H9 (cell line): ENCODE results near the gene LMX1B. TPM values are rescaled to one million over a fixed set of nuclear protein-coding genes. Genes with fewer than 3 reads are reported as not detected.

ENCODE experiments used
- DNase-seq: peaks from one replicate; pipeline ENCODE4 v3.0.0-alpha.2; 2017
- H2AFZ ChIP-seq: one replicate; pipeline ENCODE4 v1.6.1; 2013; ENCODE audit warnings: mild to moderate bottlenecking, low read length, control low read depth, moderate library complexity
- H2AK5ac ChIP-seq: 2 replicates; pipeline ENCODE4 v1.6.1; 2013; ENCODE audit warnings: low read length, control low read depth, mixed read lengths; ENCODE audit not compliant: insufficient read length
- H2BK120ac ChIP-seq: one replicate; pipeline ENCODE4 v1.6.1; 2013; ENCODE audit warnings: low read depth, mild to moderate bottlenecking, low read length, control low read depth, inconsistent platforms; ENCODE audit not compliant: poor library complexity, severe bottlenecking
- H2BK12ac ChIP-seq: 2 replicates; pipeline ENCODE4 v1.6.1; 2013; ENCODE audit warnings: low read length, control low read depth, mixed read lengths, low read depth; ENCODE audit not compliant: insufficient read length
- H2BK15ac ChIP-seq: 2 replicates; pipeline ENCODE4 v1.6.1; 2013; ENCODE audit warnings: low read depth, low read length, control low read depth
- H2BK20ac ChIP-seq: one replicate; pipeline ENCODE4 v1.6.1; 2013; ENCODE audit warnings: low read depth, mild to moderate bottlenecking, low read length, control low read depth, inconsistent platforms; ENCODE audit not compliant: poor library complexity, severe bottlenecking
- H2BK5ac ChIP-seq: 2 replicates; pipeline ENCODE4 v1.6.1; 2013; ENCODE audit warnings: low read length, control low read depth, mixed read lengths; ENCODE audit not compliant: insufficient read length
- H3K14ac ChIP-seq: 2 replicates; pipeline ENCODE4 v1.6.1; 2013; ENCODE audit warnings: low read length, control low read depth; ENCODE audit not compliant: insufficient read depth
- H3K18ac ChIP-seq: 2 replicates; pipeline ENCODE4 v1.6.1; 2013; ENCODE audit warnings: low read depth, mild to moderate bottlenecking, mixed read lengths, low read length, control low read depth; ENCODE audit not compliant: insufficient read length
- H3K23ac ChIP-seq: 2 replicates; pipeline ENCODE4 v1.6.1; 2013; ENCODE audit warnings: low read length, control low read depth, mixed read lengths, low read depth; ENCODE audit not compliant: insufficient read length
- H3K23me2 ChIP-seq: 2 replicates; pipeline ENCODE4 v1.6.1; 2013; ENCODE audit warnings: low read depth, mild to moderate bottlenecking, mixed read lengths, low read length, control low read depth; ENCODE audit not compliant: insufficient read length, poor library complexity, severe bottlenecking
- H3K27ac ChIP-seq: 2 replicates; pipeline ENCODE4 v1.5.1; 2013; ENCODE audit warnings: low read length, control low read depth, mixed read lengths, low read depth; ENCODE audit not compliant: insufficient read length
- H3K27me3 ChIP-seq: 2 replicates; pipeline ENCODE4 v1.6.1; 2013; ENCODE audit warnings: low read length, control low read depth, inconsistent platforms; ENCODE audit not compliant: insufficient read depth
- H3K4ac ChIP-seq: 2 replicates; pipeline ENCODE4 v1.6.1; 2013; ENCODE audit warnings: low read depth, mild to moderate bottlenecking, control low read depth, inconsistent platforms, low read length, moderate library complexity
- H3K4me1 ChIP-seq: 2 replicates; pipeline ENCODE4 v1.6.1; 2013; ENCODE audit warnings: low read length, control low read depth, inconsistent platforms; ENCODE audit not compliant: insufficient read depth
- H3K4me2 ChIP-seq: 2 replicates; pipeline ENCODE4 v1.6.1; 2013; ENCODE audit warnings: low read length, control low read depth, mixed read lengths; ENCODE audit not compliant: insufficient read length, insufficient read depth
- H3K56ac ChIP-seq: 2 replicates; pipeline ENCODE4 v1.6.1; 2013; ENCODE audit warnings: low read depth, mild to moderate bottlenecking, mixed read lengths, low read length, control low read depth; ENCODE audit not compliant: insufficient read length
- H3K79me1 ChIP-seq: 2 replicates; pipeline ENCODE4 v1.6.1; 2013; ENCODE audit warnings: low read depth, mild to moderate bottlenecking, moderate library complexity, low read length, control low read depth, inconsistent platforms; ENCODE audit not compliant: insufficient read depth, poor library complexity, severe bottlenecking
- H3K79me2 ChIP-seq: 2 replicates; pipeline ENCODE4 v1.6.1; 2013; ENCODE audit warnings: low read length, control low read depth, inconsistent platforms; ENCODE audit not compliant: insufficient read depth
- H3K9ac ChIP-seq: 2 replicates; pipeline ENCODE4 v1.6.1; 2013; ENCODE audit warnings: low read length, control low read depth, mixed read lengths; ENCODE audit not compliant: insufficient read length; ENCODE audit errors: extremely low read depth
- H3K9me3 ChIP-seq: one replicate; pipeline ENCODE4 v1.6.1; 2013; ENCODE audit warnings: low read depth, low read length, inconsistent platforms; ENCODE audit not compliant: control insufficient read depth
- H3T11ph ChIP-seq: one replicate; pipeline ENCODE4 v1.6.1; 2013; ENCODE audit warnings: mild to moderate bottlenecking, low read length, control low read depth, inconsistent platforms
- H4K20me1 ChIP-seq: one replicate; pipeline ENCODE4 v1.6.1; 2013; ENCODE audit not compliant: control insufficient read depth, insufficient read length, insufficient read depth
- H4K5ac ChIP-seq: 2 replicates; pipeline ENCODE4 v1.6.1; 2013; ENCODE audit warnings: low read depth, mild to moderate bottlenecking, mixed read lengths, low read length, control low read depth; ENCODE audit not compliant: insufficient read length
- H4K8ac ChIP-seq: replicated peaks from 2 replicates; pipeline ENCODE4 v1.6.1; 2013; ENCODE audit warnings: low read length, control low read depth, mixed read lengths, low read depth; ENCODE audit not compliant: insufficient read length
- H4K91ac ChIP-seq: 2 replicates; pipeline ENCODE4 v1.6.1; 2013; ENCODE audit warnings: low read depth, mild to moderate bottlenecking, moderate library complexity, mixed read lengths, low read length, control low read depth; ENCODE audit not compliant: insufficient read length
- H3K27ac Mint-ChIP-seq, 3 experiments: 2 replicates in 2 of 3; 3 replicates in 1 of 3; pipeline ENCODE4 v1.8.0; 2020 to 2021; ENCODE audit warnings: mixed read lengths in 3 of 3, mild to moderate bottlenecking in 1 of 3, moderate library complexity in 1 of 3
- H3K27me3 Mint-ChIP-seq: 2 replicates; pipeline ENCODE4 v1.8.0; 2021; ENCODE audit warnings: low read depth, mild to moderate bottlenecking, moderate library complexity, mixed read lengths
- H3K36me3 Mint-ChIP-seq, 3 experiments: 2 replicates in 2 of 3; 3 replicates in 1 of 3; pipeline ENCODE4 v1.8.0; 2020 to 2021; ENCODE audit warnings: low read depth in 3 of 3, mixed read lengths in 3 of 3; ENCODE audit not compliant: insufficient read depth in 1 of 3
- H3K4me1 Mint-ChIP-seq, 2 experiments: 2 replicates each; pipeline ENCODE4 v1.8.0; 2020; ENCODE audit warnings: mixed read lengths in 2 of 2
- H3K4me3 Mint-ChIP-seq, 2 experiments: 2 replicates in 1 of 2; 3 replicates in 1 of 2; pipeline ENCODE4 v1.8.0; 2020 to 2021; ENCODE audit warnings: mild to moderate bottlenecking in 2 of 2, mixed read lengths in 2 of 2, moderate library complexity in 1 of 2
- H3K9me3 Mint-ChIP-seq, 2 experiments: 2 replicates in 1 of 2; 3 replicates in 1 of 2; pipeline ENCODE4 v1.8.0; 2020; ENCODE audit warnings: mild to moderate bottlenecking in 2 of 2, mixed read lengths in 2 of 2, moderate library complexity in 1 of 2
- CTCF ChIP-seq: fragments of 200-600 bp; sonication (generic); conservative IDR thresholded peaks from 3 replicates; pipeline ENCODE4 v1.8.0; 2021; ENCODE audit warnings: antibody characterized with exemption, mild to moderate bottlenecking
- WGBS: extraction: QIAGEN DNeasy Blood & Tissue Kit; methylation state at CpG from one replicate; pipeline ENCODE4 v1.1.7; 2013; ENCODE audit warnings: missing lambda C conversion rate, low lambda C conversion rate, mixed read lengths; ENCODE audit not compliant: insufficient read length; ENCODE audit errors: extremely low coverage; 5-methylcytosine and 5-hydroxymethylcytosine counted together
- total RNA-seq: library from RNA; stranded (reverse); gene quantifications from 2 replicates; pipeline ENCODE4 v1.2.1, GENCODE V29; 2021

Gene LMX1B
- total RNA-seq, 1 experiment from 2014 or later: 0.85 TPM

GRCh38 chr9:126646162-126646561 lies 32.4 kb downstream of the LMX1B start:
- Histone ChIP-seq H3T11ph (no peak overlapping the region), H3K4ac (no peak overlapping the region), H3K79me1 (no peaks in the 10 kb centered on the region), H3K79me2 (no peaks in the 10 kb centered on the region), H4K5ac (no peak overlapping the region), H4K20me1 (no peaks in the 10 kb centered on the region), H3K9me3 (no peaks in the 10 kb centered on the region), H3K18ac (no peak overlapping the region), H3K4me1 (no peaks in the 10 kb centered on the region), H3K23ac (no peak overlapping the region), H2AK5ac (no peak overlapping the region), H3K27ac (no peak overlapping the region), H2BK15ac (no peak overlapping the region), H3K56ac (no peak overlapping the region), H3K9ac (no peak overlapping the region), H2BK12ac (no peak overlapping the region), H4K8ac (no peak overlapping the region), H3K14ac (no peak overlapping the region), H2BK20ac (no peak overlapping the region), H3K23me2 (no peaks in the 10 kb centered on the region), H2BK120ac (no peak overlapping the region), H2AFZ (no peak overlapping the region), H4K91ac (no peak overlapping the region), H3K4me2 (no peak overlapping the region), H3K27me3 (no peaks in the 10 kb centered on the region; the same call in 1 of the 2 replicates), H2BK5ac (no peak overlapping the region)
- WGBS: no CpG with 5 or more reads among the region's 4 CpGs
- Mint-ChIP-seq H3K27me3 (peaks cover 92% of the 10 kb centered on the region), H3K4me3 (no peak overlapping the region; a peak in 1 of 5 replicates), H3K27ac (no peak overlapping the region), H3K9me3 (no peaks in the 10 kb centered on the region; a peak in 1 of 5 replicates), H3K4me1 (peaks cover 16 to 50% of the 10 kb centered on the region in 2 experiments), H3K36me3 (no peaks in the 10 kb centered on the region)
- TF ChIP-seq CTCF: no peak
- DNase-seq: no peak
